NCI-H748 treated with DMSO at 0.1 percent for 48 hours (cell line): ENCODE measurements around the gene B3GNT3.
"Not testable (repeated sequence)": the region's sequence is repeated elsewhere in the genome, so short reads cannot be mapped to it uniquely, and the experiment has no call there.

Experiments used
- DNase-seq: peaks from one replicate; lab custom pipeline; 2025; lab: John Stamatoyannopoulos, UW

Gene B3GNT3

DNA sequence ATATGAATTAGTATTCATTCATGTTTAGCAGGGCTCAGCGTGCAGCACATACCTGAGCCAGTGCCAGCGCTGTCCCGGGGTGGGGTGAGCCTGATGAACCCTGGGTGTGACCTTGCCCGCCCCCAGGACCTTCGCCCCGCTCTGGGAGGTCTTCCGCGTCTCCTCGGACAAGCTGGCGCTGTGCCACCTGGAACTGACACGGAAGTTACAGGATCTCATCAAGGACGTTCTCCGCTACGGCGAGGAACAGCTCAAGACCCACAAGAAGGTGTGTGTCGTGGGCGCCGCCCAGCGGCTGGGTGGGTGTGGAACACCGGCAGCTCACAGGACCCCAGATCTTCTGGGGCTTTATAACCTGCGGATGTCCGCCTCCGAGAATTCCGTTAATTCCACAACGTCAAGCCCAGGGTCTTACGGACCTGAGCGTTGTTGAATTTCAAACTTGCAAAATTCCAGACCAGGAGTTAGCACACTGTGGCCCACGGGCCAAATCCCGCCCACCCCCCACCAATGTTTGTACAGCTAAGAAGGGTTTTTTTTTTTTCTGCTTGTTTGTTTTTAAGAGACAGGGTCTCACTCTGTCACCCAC is 28.3 kb upstream of the B3GNT3 start:
- peak; percentile 37 for DNase-seq

DNA sequence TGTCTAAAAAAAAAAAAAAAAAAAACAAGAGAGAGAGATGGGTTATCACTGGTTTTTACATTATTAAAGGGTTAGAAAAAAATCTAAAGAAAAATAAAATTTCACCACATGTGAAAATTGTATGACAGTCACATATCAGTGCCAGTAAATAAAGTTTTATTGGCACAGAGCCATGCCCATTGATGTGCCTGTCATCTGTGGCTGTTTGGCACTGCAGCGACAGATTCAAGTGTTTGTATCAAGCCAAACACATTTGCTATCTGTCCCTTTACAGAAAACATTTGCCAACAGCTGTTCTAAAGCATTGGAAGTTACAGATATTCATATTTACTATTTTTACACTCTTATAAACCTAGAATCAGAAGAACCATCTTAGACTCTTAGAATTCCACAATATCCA is 27.4 kb upstream of the B3GNT3 start:
- no peak for DNase-seq

DNA sequence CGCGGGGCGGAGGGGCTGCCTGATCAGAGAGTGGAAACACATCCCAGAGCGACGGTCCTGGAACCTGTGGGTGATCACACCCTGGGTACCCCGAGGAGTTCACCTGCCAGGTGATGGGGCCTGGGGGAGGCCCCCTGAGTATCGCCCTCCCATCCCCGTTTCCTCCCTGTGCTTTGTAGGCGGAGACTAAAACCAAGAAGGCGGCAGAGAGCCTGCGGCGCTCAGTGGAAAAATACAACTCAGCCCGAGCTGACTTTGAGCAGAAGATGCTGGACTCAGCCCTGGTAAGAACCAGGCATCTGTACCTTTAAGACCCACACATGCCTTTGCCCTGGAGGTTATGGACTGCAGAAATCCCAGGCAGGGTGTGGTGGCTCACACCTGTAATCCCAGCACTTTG is 24.3 kb upstream of the B3GNT3 start:
- DNase-seq: no peak

DNA sequence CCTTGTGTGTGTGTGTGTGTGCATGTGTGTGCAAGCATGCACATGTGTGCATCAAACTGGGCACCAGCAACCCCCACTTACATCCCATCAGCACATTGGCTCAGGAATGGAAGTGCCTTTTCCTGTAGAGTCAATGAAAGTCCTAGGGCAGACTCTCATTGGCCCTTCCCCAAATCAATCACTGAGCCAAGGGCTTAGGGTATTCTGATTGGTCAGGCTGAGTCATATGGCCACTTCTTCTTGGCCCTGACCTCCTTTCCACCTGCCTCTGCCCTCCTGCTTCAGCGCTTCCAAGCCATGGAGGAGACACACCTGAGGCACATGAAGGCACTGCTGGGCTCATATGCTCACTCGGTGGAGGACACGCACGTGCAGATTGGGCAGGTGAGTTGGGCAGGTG is 22.8 kb upstream of the B3GNT3 start:
- DNase-seq: no peak

DNA sequence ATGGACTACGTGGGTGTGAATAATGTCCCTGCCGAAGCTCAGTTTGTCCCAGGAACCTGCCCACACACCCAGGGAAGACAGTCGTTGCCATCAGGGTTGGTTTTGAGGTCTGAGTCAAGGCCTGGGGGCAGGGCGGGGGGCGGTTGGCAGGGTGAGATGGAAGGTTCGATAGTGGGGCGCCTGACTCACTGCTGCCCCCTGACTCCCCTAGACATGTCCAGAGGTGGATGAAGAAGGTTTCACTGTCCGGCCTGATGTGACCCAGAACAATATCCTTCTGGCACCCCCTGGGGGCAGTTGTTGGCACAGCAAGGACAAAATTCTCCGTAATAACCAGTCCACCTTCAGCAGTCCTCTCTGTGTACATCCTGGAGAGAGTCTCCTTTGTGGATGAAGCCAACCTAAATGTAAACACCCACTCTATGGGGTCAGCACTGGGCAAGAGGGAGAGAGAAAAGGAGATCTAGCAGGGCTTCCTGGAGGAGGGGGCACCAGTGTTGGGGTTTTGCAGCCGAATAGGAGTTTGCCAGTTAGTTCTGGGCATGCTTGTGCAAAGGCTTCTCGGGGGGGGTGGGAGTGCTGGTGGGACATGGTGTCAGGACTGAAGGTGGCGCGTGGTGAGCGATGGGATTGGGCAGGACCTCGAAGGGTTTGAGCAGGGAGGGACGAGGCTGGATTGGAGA is 19.6 kb upstream of the B3GNT3 start:
- DNase-seq: no peak

DNA sequence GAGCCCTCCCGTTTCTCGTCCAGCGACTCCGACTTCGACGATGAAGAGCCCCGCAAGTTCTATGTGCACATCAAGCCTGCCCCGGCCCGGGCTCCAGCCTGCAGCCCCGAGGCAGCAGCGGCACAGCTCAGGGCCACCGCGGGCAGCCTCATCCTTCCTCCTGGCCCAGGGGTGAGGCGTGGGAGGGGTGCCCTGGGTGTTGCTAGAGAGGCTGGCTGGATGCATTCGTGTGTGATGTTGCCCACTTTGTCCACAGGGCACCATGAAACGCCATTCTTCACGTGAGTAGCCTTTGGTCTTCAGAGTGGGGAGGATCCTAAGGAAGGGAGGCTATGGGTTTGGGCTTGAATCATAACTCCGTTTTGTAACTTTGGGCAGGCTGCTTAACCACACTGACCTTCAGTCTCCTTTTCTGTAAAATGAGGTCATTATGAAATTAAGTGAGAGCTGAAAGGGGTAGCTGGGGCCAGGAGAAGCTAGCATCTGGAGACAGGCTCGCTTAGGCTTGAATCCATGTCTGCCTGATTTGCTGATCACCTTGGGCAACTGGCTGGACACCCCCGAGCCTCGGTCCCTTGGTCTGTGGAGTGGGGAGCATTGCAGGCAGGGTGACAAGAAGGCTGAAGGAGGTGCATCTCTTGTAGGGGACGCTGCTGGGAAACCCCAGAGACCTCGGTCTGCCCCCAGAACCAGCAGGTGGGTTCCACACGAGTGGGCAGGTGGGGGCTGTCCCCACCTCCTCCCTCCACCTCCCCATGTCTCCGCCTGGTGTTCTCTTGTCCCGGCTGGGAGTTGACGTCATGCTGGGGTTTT is 18.7 kb upstream of the B3GNT3 start:
- no peak for DNase-seq

DNA sequence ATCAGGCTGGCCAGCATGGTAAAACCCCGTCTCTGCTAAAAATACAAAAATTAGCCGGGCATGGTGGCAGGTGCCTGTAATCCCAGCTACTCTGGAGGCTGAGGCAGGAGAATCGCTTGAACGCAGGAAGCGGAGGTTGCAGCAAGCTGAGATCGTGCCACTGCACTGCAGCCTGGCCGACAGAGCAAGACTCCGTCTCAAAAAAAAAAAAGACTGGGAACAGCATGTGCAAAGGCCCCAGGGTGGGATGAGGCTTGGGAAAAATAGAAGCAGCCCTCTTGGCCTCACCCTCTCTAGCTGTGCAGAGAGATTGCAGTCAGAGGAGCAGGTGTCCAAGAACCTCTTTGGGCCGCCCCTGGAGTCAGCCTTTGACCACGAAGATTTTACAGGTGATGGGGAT is 17.1 kb upstream of the B3GNT3 start:
- DNase-seq: not testable (repeated sequence)

DNA sequence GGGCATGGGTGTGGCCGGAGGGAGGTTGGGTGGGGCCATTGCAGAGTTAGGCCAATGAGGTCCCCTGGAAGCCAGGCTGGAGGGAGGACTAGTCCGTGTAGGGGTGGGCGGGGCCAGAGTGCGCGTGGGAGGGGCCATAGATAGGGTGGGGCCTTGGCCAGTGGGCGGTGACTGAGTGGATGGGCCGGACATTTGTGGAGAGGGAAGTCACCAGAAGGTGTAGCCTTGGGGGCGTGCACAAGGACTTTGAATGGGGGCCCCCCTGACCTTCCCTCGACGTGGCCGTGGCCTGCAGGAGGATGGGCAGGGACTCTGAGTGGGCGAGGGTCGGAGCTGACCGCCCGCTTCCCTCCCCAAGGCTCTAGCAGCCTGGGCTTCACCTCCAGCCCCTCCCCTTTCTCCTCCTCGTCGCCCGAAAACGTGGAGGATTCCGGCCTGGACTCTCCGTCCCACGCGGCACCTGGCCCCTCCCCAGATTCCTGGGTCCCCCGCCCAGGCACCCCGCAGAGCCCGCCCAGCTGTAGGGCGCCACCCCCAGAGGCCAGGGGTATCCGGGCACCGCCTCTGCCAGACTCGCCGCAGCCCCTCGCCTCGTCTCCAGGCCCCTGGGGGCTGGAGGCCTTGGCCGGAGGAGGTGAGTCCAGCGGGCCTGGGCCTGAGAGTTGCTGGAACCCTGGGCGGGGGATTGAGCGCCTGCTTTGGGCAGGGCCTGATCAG is 16.5 kb upstream of the B3GNT3 start:
- no peak for DNase-seq

DNA sequence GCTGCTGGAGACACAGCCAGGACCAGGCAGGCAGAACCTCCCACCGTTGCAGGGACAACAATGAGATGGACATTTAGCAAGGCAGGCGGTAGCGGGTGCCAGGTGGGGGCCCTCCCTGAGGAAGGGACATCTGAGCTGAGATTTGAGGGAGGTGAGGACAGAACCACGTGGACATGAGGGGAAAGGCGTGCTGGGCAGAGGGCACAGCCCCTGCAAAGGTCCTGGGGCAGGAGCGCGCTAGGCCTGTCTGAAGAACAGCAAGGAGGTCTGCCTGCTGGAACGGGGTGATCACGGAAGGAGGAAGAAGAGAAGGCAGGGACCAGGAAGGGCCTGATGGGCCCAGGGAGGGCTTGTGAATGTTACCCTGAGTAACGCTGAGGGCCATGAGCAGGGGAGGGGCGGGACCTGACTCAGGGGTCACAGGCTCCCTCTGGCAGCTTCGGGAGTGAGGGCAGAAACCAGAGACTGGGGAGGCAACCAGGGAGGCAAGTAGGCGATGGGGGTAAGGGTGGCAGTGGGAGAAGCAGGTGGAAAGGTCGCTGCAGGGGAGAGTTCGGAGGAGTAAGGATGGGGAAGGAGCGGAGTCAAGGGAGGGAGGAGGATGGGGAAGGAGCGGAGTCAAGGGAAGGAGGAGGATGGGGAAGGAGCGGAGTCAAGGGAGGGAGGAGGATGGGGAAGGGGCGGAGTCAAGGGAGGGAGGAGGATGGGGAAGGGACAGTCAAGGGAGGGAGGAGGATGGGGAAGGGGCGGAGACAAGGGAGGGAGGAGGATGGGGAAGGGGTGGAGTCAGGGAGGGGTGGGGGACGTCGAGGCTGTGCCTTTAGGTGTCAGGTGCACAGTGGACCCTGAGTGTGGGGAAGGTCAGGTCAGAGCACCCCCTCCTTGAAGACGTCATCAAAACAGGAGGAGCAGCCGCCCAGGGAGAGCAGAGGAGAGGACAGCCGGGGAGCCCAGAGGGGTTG is 15.7 kb upstream of the B3GNT3 start:
- DNase-seq: no peak

DNA sequence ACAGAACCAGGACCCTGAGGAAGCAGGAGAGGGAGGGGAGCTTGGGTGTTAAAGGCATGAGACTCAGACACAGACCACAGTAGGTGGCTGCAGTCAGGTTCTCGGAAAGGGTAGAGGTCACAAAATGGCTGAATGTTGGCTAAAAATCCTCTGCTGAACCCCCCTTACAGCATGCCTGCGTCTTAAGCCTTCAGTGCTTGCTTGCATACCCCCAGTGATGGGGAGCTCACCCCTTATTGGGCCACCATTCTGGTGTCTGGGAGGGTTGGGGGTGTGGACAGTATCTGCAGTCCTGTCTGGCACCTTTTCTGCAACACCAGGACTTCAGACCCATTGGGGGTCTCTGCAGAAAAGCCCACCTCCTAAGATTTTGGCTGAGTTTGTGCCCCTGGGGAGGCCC is 14.2 kb upstream of the B3GNT3 start:
- no peak for DNase-seq

DNA sequence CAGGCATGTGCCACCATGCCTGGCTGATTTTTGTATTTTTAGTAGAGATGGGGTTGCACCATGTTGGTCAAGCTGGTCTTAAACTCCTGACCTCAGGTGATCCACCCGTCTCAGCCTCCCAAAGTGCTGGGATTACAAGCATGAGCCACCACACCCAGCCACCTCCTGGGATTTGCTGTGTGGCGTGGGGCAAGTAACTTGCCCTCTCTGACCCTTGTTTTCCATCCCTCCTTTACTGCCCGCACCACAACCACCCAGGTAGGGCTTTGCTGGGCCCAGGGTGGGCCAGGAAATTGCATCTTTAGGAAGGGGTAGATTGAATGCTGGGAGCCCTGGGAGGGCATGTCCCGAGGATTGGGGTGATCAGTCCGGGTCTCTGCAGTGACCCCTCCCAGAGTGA is 11.2 kb upstream of the B3GNT3 start:
- not testable (repeated sequence) for DNase-seq

DNA sequence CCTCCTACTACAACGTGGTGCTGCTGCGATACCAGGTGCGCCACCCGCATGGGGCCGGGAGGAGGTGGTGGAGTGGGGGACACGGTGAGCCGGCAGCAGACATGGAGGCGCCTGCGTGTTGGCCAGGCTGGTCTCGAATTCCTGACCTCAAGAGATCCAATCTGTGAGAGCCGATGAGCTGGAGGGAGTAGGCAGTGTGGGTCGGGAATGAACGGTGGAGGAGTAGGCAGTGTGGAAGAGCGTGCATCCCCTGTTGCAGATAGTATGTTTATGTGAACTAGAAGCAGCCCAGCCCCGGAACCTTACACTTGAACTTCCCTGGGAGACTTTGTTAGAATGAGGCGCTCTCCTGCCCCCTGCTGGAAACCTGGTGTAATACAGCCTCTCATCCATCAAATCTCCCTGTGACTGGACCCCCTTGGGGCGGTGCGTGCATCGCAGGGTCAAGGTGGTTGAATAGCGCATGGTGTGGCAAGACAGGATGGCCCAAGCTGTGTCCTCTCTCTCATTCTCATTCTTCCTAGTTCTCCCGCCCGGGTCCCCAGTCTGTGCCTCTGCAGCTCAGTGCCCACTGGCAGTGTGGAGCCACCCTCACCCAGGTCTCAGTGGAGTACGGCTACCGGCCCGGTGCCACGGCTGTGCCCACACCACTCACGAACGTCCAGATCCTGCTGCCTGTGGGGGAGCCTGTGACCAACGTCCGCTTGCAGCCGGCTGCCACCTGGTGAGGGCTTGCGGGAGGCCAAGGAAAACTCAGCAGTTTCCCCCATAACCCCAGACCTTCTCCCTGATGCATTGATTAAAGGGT is 10.5 kb upstream of the B3GNT3 start:
- DNase-seq: no peak

DNA sequence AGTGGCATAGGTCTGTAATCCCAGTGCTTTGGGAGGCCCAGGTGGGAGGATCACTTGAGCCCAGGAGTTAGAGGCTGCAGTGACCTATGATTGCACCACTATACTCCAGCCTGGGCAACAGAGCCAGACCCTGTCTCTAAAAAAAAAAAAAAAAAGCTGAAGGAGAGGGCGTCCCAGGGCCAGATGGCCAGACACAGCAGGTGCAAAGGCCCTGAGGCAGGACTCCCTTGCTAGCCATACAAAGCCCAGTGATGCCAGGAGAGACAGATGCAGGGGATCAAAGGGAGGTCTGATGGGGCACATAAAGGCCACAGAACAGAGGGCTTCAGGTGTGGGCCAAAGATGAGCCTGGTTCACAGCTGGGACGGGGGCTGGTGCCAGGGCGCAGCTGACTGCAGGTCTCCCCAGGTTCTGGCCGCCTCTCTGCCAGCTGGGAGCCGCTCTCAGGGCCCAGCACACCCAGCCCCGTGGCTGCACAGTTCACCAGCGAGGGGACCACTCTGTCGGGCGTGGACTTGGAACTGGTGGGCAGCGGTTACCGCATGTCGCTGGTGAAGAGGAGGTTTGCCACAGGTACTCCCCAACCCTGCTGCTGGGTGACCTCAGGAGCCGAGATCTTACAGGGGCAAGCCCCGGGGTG is 7.5 kb upstream of the B3GNT3 start:
- no peak for DNase-seq

DNA sequence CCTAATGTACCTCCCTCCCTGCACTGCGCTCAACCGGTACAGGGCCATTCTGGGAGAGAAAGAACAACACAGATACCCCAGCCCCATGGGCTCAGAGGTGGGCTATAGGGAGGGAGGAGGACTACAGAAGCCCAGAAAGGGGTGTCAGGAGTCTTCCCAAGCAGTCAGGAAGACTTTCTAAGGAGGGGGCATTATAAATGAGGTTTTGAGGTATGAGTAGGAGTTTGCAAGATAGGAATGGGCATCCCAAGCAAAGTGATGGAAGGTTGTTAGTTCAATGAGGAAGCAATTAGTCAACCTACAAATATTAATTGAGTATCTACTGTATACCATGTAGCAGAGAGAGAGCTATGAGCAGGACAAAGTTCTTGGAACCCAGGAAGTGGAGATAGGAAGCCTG is 6.3 kb upstream of the B3GNT3 start:
- no peak for DNase-seq

DNA sequence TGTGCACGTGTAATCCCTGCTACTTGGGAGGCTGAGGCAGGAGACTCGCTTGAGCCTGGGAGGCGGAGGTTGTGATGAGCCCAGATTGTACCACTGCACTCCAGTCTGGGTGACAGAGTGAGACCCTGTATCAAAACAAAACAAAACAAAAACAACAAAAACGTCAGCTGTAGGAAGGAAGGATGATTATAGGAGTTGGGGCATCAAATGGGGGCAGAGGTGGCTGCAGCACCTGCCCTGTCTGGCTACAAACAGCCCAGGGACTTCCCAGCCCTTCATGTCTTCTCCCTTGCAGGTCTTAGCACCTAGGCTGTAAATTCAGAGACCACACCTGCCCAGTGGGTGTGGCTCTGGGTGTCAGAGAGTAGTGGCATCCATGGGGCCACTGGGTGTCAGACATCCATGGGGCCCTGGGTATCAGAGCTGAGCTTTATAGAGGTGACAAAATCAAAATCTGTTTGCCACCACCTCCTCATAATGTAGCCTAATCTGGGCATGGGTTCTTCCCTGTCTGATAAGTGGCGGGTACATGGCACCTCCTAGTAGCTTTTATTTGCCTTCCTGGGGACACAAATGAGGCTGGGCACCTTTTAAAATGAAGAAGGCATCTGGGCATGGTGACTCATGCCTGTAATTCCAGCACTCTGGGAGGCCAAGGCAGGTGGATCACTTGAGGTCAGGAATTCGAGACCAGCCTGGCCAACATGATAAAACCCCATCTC is 4.7 kb upstream of the B3GNT3 start:
- DNase-seq: no peak

DNA sequence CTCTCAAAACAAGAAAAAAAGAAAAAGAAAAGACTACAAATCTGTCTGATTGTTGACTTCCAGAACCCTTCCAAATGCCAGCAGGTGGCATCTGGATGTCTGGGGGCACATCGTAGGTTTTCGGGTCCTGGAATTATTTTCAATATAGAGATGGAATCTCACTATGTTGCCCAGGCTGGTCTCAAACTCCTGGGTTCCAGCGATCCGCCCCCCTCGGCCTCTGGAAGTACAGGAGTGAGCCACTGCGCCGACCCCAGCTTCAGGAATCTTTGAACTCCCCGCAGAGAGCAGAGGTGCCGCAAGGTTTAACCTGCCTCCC is 567 bp upstream of the B3GNT3 start:
- DNase-seq: no peak

DNA sequence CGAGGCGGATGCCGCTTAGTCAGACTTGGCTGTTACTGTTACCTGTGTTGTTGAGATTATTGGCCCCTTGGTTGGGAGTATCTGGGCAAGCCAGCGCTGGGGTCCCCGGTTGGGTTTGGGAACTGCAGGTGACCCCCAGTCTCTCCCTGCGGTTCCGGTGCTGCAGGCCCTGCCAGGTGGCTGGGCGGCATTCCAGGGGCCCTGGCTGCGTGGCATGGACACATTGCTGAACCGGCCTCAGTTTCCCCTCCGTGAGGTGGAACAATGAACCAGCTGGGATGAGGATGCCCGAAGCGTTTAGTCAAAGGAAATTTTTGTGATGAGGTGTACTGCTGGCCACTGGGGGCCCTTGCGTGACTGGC is 538 bp downstream of the B3GNT3 start:
- DNase-seq: no peak

DNA sequence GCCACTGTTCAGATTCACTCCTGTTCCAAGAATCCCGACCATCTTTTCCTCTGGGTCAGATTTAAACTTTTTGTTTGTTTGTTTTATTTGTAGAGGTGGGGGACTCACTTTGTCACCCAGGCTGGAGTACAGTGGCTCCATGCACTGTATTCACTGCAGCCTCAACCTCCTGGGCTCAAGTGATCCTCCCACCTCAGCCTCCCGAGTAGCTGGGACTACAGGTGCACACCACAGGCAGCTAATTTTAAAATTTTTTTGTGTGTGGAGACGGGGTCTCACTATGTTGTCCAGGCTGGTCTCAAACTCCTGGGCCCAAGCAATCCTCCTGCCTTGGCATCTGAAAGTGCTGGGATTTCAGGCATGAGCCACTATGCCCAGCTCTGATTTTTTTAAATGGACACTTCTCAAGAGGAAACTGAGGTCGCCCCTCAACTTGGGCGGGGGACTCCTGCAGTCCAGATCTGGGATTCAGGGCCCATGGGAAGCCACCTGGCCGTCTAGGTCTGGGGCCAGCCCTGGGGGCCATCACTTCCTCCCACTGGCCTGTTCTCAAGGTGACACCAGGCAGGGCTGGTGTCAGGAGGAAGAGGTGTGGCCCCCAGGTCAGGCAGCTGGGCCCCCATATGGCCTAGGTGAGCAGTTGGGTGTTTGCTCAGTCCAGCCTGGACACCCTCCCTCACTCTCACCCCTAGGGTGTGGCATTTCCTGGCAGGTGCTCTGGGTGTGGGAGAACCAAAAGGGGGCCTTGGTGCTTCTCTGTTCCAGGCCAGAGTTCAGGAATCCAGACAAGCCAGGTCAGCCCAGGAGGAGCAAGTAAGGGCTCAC is 1.3 kb downstream of the B3GNT3 start:
- DNase-seq: no peak
